GM12801 (cell line): ENCODE data around the gene CAMK1D.

Source experiments
- TF ChIP-seq, protein P1 (sequence below): IDR thresholded peaks from one replicate; pipeline ENCODE4 v1.5.1; 2011; ENCODE audit warnings: control low read depth; ENCODE audit not compliant: insufficient read length; ENCODE audit errors: extremely low read depth

CAMK1D gene

GRCh38 chr10:12393831-12394230, 44.5 kb downstream of the CAMK1D start:
- TF ChIP-seq, protein P1, sequence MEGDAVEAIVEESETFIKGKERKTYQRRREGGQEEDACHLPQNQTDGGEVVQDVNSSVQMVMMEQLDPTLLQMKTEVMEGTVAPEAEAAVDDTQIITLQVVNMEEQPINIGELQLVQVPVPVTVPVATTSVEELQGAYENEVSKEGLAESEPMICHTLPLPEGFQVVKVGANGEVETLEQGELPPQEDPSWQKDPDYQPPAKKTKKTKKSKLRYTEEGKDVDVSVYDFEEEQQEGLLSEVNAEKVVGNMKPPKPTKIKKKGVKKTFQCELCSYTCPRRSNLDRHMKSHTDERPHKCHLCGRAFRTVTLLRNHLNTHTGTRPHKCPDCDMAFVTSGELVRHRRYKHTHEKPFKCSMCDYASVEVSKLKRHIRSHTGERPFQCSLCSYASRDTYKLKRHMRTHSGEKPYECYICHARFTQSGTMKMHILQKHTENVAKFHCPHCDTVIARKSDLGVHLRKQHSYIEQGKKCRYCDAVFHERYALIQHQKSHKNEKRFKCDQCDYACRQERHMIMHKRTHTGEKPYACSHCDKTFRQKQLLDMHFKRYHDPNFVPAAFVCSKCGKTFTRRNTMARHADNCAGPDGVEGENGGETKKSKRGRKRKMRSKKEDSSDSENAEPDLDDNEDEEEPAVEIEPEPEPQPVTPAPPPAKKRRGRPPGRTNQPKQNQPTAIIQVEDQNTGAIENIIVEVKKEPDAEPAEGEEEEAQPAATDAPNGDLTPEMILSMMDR: no peak

DNA sequence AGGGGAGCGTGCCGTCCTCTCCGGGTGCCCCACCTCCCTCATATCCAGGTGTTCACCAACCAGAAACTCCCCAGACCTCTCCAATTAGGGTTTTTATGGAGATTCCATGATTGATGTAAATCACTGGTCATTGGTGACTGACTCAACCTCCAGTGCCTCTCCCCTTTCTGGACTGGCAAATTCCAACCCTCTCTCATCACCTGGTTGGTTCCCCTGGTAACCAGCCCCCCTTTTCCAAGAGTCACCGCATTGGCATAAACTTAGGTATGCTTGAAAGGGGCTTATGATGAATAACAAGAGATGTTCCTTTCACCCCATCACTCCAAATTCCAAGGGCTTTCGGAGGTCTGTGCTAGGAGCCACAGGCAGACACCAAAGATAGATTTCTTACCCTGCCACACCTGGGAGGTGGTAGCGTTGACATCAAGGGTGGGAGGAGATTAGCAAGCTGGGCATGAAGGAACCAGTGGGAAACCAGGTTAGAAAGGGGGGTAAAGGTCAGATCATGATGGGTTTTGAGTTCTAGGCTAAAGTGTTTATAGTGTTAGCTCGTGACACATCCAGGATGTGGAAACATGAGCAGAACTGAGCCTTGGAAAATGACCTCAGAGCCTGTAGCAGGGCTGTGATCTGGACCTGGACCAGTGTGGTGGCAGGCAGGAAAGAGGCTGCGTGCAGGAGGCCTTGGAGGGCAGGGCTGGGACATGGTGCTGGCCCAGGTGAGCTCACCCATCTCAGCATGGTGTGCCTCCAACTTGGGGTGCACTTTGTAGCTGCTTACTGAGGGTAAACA, 45.1 kb downstream of the CAMK1D start:
- TF ChIP-seq, protein P1: no peak

DNA sequence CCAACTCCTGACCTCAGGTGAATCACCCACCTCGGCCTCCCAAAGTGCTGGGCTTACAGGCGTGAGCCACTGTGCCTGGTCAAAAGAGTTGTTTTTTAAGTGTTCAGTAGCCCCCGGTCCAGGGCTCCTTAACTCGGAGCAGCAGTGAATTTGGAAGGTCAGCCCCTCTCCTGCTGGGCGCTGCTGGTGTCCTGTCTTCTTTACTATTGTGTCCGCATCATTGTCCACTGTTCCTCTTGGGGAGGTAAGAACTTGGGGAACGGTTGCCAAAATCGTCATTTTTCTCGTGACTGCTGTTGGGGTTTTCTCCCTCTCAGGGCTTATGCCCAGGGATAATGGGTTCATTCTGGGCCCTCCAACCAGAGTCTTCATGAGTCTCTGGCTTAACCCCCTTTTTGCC, 46.7 kb downstream of the CAMK1D start:
- TF ChIP-seq, protein P1: no peak

DNA sequence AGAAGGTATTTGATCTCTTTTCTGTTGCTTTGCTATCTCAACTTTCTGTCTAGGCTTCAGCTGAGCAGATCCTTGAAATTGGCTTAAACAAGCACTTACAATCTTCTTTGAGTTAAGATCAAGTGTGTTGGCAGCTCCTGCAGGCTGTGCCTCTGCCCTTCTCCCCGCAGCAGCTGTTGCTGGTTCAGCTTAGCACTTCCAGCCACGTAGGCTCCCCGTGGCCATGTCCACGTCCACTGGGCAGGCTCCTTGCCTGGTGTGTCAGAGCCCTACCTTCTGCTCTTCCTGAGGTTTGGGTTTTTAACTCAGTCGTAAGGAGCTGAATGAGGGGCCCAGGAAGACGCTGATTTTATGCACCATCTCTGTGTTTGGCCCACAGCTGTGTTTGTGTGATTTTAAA, 47.2 kb downstream of the CAMK1D start:
- TF ChIP-seq, protein P1: no peak

- TF ChIP-seq, protein P1: no peak
Observed at GRCh38 chr10:12397147-12397896, 48.0 kb downstream of the CAMK1D start.

DNA sequence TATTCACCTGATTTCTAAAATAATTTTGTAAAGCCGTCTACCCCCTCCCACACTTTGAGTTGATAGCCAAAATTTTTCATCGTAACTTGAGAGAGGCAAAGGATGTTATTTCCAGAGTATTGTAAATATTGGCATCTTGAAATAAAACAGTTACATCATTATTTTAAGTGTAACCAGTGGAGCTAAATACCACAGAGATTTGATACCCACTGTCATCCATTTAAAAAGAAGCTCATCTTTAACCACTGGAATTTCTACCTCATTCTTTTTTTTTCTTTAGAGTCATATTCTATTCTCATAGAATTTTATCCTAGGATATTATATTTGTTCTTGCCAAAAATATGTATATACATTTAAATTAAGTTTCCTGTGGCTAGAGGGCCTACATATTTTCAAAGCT, 48.6 kb downstream of the CAMK1D start:
- TF ChIP-seq, protein P1: no peak

GRCh38 chr10:12400266-12400931, 51.1 kb downstream of the CAMK1D start:
- TF ChIP-seq, protein P1: no peak
